Measurements from ENCODE around the gene UBAP2. TPM values are rescaled to one million over a fixed set of nuclear protein-coding genes. Genes with fewer than 3 reads are reported as not detected.

Gene UBAP2
- total RNA-seq, 1 experiment from 2014 or later: 60.8 TPM

GRCh38 chr9:34070606-34071324 is 22.1 kb upstream of the UBAP2 start:
- Mint-ChIP-seq H3K36me3 (ENCODE audit: insufficient read depth in 1 of 3, low read depth in 3 of 3) (no peaks in the 10 kb centered on the region), H3K9me3 (peaks cover 0 to 2% of the 10 kb centered on the region in 2 experiments; a peak in 1 of 5 replicates), H3K27ac (no peak overlapping the region), H3K4me3 (no peak overlapping the region), H3K4me1 (peaks cover 19 to 22% of the 10 kb centered on the region in 2 experiments), H3K27me3 (ENCODE audit: low read depth) (no peaks in the 10 kb centered on the region)
- Histone ChIP-seq H3K4ac (ENCODE audit: low read depth, low read length) (no peak overlapping the region), H3K18ac (ENCODE audit: insufficient read length, low read depth, low read length) (no peak overlapping the region), H3T11ph (ENCODE audit: low read length) (no peak overlapping the region), H3K79me2 (ENCODE audit: insufficient read depth, low read length) (no peaks in the 10 kb centered on the region), H2BK12ac (ENCODE audit: insufficient read length, low read depth, low read length) (no peak overlapping the region), H3K4me2 (ENCODE audit: insufficient read depth, insufficient read length, low read length) (no peak overlapping the region), H4K8ac (replicated peaks; ENCODE audit: insufficient read length, low read depth, low read length) (no peak overlapping the region), H3K27ac (ENCODE audit: insufficient read length, low read depth, low read length) (no peak overlapping the region), H4K20me1 (ENCODE audit: control insufficient read depth, insufficient read depth, insufficient read length) (no peaks in the 10 kb centered on the region), H4K91ac (ENCODE audit: insufficient read length, low read depth, low read length) (no peak overlapping the region), H2AFZ (ENCODE audit: low read length) (no peak overlapping the region), H2BK5ac (ENCODE audit: insufficient read length, low read length) (no peak overlapping the region), H2BK20ac (ENCODE audit: low read depth, low read length, poor library complexity, severe bottlenecking) (no peak overlapping the region), H2BK15ac (ENCODE audit: low read depth, low read length) (no peak overlapping the region), H3K56ac (ENCODE audit: insufficient read length, low read depth, low read length) (no peak overlapping the region), H3K79me1 (ENCODE audit: insufficient read depth, low read depth, low read length, poor library complexity, severe bottlenecking) (no peaks in the 10 kb centered on the region), H3K23me2 (ENCODE audit: insufficient read length, low read depth, low read length, poor library complexity, severe bottlenecking) (no peaks in the 10 kb centered on the region), H3K9ac (ENCODE audit: extremely low read depth, insufficient read length, low read length) (no peak overlapping the region), H2BK120ac (ENCODE audit: low read depth, low read length, poor library complexity, severe bottlenecking) (no peak overlapping the region), H3K14ac (ENCODE audit: insufficient read depth, low read length) (no peak overlapping the region), H3K23ac (ENCODE audit: insufficient read length, low read depth, low read length) (no peak overlapping the region), H3K9me3 (ENCODE audit: control insufficient read depth, low read depth, low read length) (no peaks in the 10 kb centered on the region), H3K27me3 (ENCODE audit: insufficient read depth, low read length) (no peaks in the 10 kb centered on the region), H2AK5ac (ENCODE audit: insufficient read length, low read length) (no peak overlapping the region), H4K5ac (ENCODE audit: insufficient read length, low read depth, low read length) (no peak overlapping the region), H3K4me1 (ENCODE audit: insufficient read depth, low read length) (no peaks in the 10 kb centered on the region)
- WGBS (ENCODE audit: extremely low coverage, insufficient read length, low lambda C conversion rate): no CpG with 5 or more reads among the region's 5 CpGs
- TF ChIP-seq, protein P1, sequence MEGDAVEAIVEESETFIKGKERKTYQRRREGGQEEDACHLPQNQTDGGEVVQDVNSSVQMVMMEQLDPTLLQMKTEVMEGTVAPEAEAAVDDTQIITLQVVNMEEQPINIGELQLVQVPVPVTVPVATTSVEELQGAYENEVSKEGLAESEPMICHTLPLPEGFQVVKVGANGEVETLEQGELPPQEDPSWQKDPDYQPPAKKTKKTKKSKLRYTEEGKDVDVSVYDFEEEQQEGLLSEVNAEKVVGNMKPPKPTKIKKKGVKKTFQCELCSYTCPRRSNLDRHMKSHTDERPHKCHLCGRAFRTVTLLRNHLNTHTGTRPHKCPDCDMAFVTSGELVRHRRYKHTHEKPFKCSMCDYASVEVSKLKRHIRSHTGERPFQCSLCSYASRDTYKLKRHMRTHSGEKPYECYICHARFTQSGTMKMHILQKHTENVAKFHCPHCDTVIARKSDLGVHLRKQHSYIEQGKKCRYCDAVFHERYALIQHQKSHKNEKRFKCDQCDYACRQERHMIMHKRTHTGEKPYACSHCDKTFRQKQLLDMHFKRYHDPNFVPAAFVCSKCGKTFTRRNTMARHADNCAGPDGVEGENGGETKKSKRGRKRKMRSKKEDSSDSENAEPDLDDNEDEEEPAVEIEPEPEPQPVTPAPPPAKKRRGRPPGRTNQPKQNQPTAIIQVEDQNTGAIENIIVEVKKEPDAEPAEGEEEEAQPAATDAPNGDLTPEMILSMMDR (conservative IDR thresholded peaks at IDR 0.05): no peak
- no peak for DNase-seq

All from H9 (cell line).